Measurements from ENCODE around the gene MROH2A.

Gene MROH2A

DNA sequence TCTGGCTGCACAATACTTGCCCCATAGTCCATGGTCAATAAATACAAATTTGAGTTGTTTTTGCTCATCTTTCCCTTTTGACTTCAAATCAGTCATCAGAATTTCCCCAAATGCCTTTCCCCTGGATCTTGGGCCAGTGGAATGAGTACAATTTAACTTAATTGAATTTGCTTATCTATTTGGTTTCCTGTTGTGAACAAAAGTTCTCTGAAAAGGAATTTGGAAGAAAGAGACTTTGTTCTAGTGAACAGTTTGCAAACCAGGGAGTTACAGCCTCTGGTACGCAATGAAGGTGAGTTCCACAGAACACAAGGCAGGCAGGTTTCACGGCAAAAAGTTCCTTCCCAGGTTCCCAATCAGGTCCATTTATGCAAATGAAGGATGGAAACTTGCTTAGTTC is 19.3 kb upstream of the MROH2A start:
- no peak overlapping the region for H3K9ac ChIP-seq (ENCODE audit: low read depth, low read length, poor library complexity, severe bottlenecking)
- no peaks in the 10 kb centered on the region for H4K20me1 ChIP-seq (ENCODE audit: insufficient read depth, low read length, poor library complexity, severe bottlenecking)
- H3K79me2 ChIP-seq (ENCODE audit: insufficient read depth, low read length): no peaks in the 10 kb centered on the region
- H3K9me2 ChIP-seq (replicated peaks; ENCODE audit: low read depth, low read length): no peaks in the 10 kb centered on the region
- H3K36me3 ChIP-seq (ENCODE audit: insufficient read depth, low read length): no peaks in the 10 kb centered on the region
- no peak overlapping the region for H3K4me3 ChIP-seq (ENCODE audit: low read length, poor library complexity, severe bottlenecking)
- no peaks in the 10 kb centered on the region for H3K4me1 ChIP-seq (ENCODE audit: insufficient read depth, low read length, poor library complexity, severe bottlenecking)
- H3F3A ChIP-seq (ENCODE audit: low read depth): no peaks in the 10 kb centered on the region
- H3K27me3 ChIP-seq (ENCODE audit: insufficient read depth, low read length, poor library complexity, severe bottlenecking): no peaks in the 10 kb centered on the region
- no peaks in the 10 kb centered on the region for H3K9me3 ChIP-seq (ENCODE audit: insufficient read depth, low read depth, low read length)
- H2AFZ ChIP-seq (ENCODE audit: low read length): no peak overlapping the region
- TF ChIP-seq, protein P1, sequence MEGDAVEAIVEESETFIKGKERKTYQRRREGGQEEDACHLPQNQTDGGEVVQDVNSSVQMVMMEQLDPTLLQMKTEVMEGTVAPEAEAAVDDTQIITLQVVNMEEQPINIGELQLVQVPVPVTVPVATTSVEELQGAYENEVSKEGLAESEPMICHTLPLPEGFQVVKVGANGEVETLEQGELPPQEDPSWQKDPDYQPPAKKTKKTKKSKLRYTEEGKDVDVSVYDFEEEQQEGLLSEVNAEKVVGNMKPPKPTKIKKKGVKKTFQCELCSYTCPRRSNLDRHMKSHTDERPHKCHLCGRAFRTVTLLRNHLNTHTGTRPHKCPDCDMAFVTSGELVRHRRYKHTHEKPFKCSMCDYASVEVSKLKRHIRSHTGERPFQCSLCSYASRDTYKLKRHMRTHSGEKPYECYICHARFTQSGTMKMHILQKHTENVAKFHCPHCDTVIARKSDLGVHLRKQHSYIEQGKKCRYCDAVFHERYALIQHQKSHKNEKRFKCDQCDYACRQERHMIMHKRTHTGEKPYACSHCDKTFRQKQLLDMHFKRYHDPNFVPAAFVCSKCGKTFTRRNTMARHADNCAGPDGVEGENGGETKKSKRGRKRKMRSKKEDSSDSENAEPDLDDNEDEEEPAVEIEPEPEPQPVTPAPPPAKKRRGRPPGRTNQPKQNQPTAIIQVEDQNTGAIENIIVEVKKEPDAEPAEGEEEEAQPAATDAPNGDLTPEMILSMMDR (conservative IDR thresholded peaks at IDR 0.05; ENCODE audit: low read length): no peak
- TF ChIP-seq EZH2phosphoT487 (IDR thresholded peaks at IDR 0.05; ENCODE audit: borderline replicate concordance): no peak
- H3K4me2 ChIP-seq (ENCODE audit: low read depth, low read length, poor library complexity, severe bottlenecking): no peak overlapping the region

DNA sequence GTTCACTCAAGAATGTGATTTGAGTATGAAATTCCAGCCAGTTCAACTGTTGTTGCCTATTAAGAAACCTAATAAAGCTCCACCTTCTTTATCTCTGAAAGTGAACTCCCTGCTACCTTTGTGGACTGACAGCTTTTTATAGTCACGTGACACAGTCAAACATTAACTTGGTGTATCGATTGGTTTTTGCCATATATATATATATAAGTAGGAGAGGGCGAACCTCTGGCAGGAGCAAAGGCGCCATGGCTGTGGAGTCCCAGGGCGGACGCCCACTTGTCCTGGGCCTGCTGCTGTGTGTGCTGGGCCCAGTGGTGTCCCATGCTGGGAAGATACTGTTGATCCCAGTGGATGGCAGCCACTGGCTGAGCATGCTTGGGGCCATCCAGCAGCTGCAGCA is 18.1 kb upstream of the MROH2A start, which contains the start of gene UGT1A1:
Gene UGT1A1 (plus strand): TSS at position 228 of the 400 bp plus-strand sequence. CDS start 18 bp downstream, at position 246.
- no peak within 1 kb of the TSS for H3K4me2 ChIP-seq (ENCODE audit: low read depth, low read length, poor library complexity, severe bottlenecking)
- no peaks in the 10 kb centered on the region for H3F3A ChIP-seq (ENCODE audit: low read depth)
- H3K27me3 ChIP-seq (ENCODE audit: insufficient read depth, low read length, poor library complexity, severe bottlenecking): no peaks in the 10 kb centered on the region
- H3K4me1 ChIP-seq (ENCODE audit: insufficient read depth, low read length, poor library complexity, severe bottlenecking): no peaks in the 10 kb centered on the region
- no peaks in the 10 kb centered on the region for H4K20me1 ChIP-seq (ENCODE audit: insufficient read depth, low read length, poor library complexity, severe bottlenecking)
- no peak for TF ChIP-seq EZH2phosphoT487 (IDR thresholded peaks at IDR 0.05; ENCODE audit: borderline replicate concordance)
- TF ChIP-seq, protein P1 (conservative IDR thresholded peaks at IDR 0.05; ENCODE audit: low read length): no peak
- H3K9me2 ChIP-seq (replicated peaks; ENCODE audit: low read depth, low read length): no peaks in the 10 kb centered on the region
- H3K4me3 ChIP-seq (ENCODE audit: low read length, poor library complexity, severe bottlenecking): no peak within 1 kb of the TSS
- H3K36me3 ChIP-seq (ENCODE audit: insufficient read depth, low read length): no peaks in the 10 kb centered on the region
- no peak within 1 kb of the TSS for H3K9ac ChIP-seq (ENCODE audit: low read depth, low read length, poor library complexity, severe bottlenecking)
- no peak within 1 kb of the TSS for H2AFZ ChIP-seq (ENCODE audit: low read length)
- no peaks in the 10 kb centered on the region for H3K9me3 ChIP-seq (ENCODE audit: insufficient read depth, low read depth, low read length)
- H3K79me2 ChIP-seq (ENCODE audit: insufficient read depth, low read length): no peaks in the 10 kb centered on the region

DNA sequence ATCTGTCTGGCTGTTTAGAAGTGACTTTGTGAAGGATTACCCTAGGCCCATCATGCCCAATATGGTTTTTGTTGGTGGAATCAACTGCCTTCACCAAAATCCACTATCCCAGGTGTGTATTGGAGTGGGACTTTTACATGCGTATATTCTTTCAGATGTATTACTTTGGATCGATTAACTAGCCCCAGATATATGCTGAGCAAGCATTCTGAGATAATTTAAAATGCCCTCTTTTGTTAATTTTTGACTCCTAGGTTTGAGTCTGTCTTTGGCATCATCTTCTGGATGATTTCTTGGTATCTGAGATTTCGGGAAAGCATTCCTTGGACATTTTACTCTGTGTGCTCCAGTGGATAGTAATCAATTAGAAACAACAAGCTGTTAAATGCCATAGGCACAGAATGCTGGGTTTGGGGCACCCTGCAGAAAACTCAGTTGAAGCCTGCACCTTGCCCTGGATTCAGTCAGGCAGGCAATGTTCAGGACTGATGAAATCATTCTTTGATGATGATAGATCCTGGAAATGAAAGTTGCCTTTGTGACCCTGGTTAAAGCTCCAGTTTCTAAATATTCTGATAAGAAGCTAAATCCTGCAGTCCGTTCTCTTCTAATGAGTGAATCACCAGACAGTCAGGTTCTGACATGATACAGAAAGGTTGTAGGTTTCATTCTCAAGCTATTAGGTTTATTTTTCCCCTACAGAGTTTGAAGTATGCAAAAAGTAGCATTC is 16.9 kb upstream of the MROH2A start:
- H2AFZ ChIP-seq (ENCODE audit: low read length): no peak overlapping the region
- no peaks in the 10 kb centered on the region for H3K36me3 ChIP-seq (ENCODE audit: insufficient read depth, low read length)
- no peaks in the 10 kb centered on the region for H3K9me3 ChIP-seq (ENCODE audit: insufficient read depth, low read depth, low read length)
- H3K4me3 ChIP-seq (ENCODE audit: low read length, poor library complexity, severe bottlenecking): no peak overlapping the region
- no peaks in the 10 kb centered on the region for H3K79me2 ChIP-seq (ENCODE audit: insufficient read depth, low read length)
- H4K20me1 ChIP-seq (ENCODE audit: insufficient read depth, low read length, poor library complexity, severe bottlenecking): no peaks in the 10 kb centered on the region
- no peaks in the 10 kb centered on the region for H3K9me2 ChIP-seq (replicated peaks; ENCODE audit: low read depth, low read length)
- no peaks in the 10 kb centered on the region for H3K27me3 ChIP-seq (ENCODE audit: insufficient read depth, low read length, poor library complexity, severe bottlenecking)
- no peak overlapping the region for H3K4me2 ChIP-seq (ENCODE audit: low read depth, low read length, poor library complexity, severe bottlenecking)
- no peaks in the 10 kb centered on the region for H3F3A ChIP-seq (ENCODE audit: low read depth)
- TF ChIP-seq EZH2phosphoT487 (IDR thresholded peaks at IDR 0.05; ENCODE audit: borderline replicate concordance): no peak
- TF ChIP-seq, protein P1 (conservative IDR thresholded peaks at IDR 0.05; ENCODE audit: low read length): no peak
- no peaks in the 10 kb centered on the region for H3K4me1 ChIP-seq (ENCODE audit: insufficient read depth, low read length, poor library complexity, severe bottlenecking)
- no peak overlapping the region for H3K9ac ChIP-seq (ENCODE audit: low read depth, low read length, poor library complexity, severe bottlenecking)
